Ishikawa (cell line): ENCODE data around the gene SYCN.

ENCODE experiments used
- CREB1 ChIP-seq: IDR thresholded peaks from 2 replicates; pipeline ENCODE4 v1.6.1; 2012; ENCODE audit warnings: low read depth
- NFIC ChIP-seq: IDR thresholded peaks from 2 replicates; pipeline ENCODE4 v1.6.1; 2012
- RAD21 ChIP-seq: IDR thresholded peaks from 2 replicates; pipeline ENCODE4 v1.6.1; 2012; ENCODE audit warnings: low read depth
- TCF12 ChIP-seq: IDR thresholded peaks from 2 replicates; pipeline ENCODE4 v1.6.1; 2012; ENCODE audit warnings: low read depth
- TEAD4 ChIP-seq: IDR thresholded peaks from 2 replicates; pipeline ENCODE4 v1.6.1; 2012
- TF ChIP-seq, protein P1 (sequence below): IDR thresholded peaks from 2 replicates; pipeline ENCODE4 v1.6.1; 2012
- TF ChIP-seq, protein P2 (sequence below): IDR thresholded peaks from 2 replicates; pipeline ENCODE4 v1.6.1; 2012; ENCODE audit warnings: low read depth, mild to moderate bottlenecking
- TF ChIP-seq, protein P3 (sequence below): IDR thresholded peaks from 2 replicates; pipeline ENCODE4 v1.6.1; 2012

DNA sequence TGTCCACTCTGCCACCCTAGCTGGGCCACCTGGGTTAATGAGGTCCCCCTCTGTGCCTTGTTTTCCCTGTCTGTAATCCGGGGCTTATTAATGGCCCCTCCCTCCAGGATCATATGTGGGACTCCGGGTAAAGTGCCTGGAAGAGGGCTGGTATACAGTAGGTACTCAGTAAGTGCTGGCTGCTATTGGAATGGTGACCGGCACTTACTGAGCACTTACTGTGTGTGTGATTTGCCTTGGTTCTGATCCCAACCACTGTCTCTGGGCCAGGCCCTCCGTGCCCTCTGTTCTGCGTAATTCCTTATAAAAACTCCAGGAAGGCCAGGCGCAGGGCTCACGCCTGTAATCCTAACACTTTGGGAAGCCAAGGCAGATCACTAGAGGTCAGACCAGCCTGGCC lies 38.2 kb downstream of the SYCN start:
- TF ChIP-seq TEAD4 (no peak), NFIC (no peak), TCF12 (no peak), RAD21 (no peak), CREB1 (no peak)
- TF ChIP-seq, protein P1, sequence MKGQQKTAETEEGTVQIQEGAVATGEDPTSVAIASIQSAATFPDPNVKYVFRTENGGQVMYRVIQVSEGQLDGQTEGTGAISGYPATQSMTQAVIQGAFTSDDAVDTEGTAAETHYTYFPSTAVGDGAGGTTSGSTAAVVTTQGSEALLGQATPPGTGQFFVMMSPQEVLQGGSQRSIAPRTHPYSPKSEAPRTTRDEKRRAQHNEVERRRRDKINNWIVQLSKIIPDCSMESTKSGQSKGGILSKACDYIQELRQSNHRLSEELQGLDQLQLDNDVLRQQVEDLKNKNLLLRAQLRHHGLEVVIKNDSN, result no peak
- TF ChIP-seq, protein P2, sequence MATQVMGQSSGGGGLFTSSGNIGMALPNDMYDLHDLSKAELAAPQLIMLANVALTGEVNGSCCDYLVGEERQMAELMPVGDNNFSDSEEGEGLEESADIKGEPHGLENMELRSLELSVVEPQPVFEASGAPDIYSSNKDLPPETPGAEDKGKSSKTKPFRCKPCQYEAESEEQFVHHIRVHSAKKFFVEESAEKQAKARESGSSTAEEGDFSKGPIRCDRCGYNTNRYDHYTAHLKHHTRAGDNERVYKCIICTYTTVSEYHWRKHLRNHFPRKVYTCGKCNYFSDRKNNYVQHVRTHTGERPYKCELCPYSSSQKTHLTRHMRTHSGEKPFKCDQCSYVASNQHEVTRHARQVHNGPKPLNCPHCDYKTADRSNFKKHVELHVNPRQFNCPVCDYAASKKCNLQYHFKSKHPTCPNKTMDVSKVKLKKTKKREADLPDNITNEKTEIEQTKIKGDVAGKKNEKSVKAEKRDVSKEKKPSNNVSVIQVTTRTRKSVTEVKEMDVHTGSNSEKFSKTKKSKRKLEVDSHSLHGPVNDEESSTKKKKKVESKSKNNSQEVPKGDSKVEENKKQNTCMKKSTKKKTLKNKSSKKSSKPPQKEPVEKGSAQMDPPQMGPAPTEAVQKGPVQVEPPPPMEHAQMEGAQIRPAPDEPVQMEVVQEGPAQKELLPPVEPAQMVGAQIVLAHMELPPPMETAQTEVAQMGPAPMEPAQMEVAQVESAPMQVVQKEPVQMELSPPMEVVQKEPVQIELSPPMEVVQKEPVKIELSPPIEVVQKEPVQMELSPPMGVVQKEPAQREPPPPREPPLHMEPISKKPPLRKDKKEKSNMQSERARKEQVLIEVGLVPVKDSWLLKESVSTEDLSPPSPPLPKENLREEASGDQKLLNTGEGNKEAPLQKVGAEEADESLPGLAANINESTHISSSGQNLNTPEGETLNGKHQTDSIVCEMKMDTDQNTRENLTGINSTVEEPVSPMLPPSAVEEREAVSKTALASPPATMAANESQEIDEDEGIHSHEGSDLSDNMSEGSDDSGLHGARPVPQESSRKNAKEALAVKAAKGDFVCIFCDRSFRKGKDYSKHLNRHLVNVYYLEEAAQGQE, result no peak
- TF ChIP-seq, protein P3, sequence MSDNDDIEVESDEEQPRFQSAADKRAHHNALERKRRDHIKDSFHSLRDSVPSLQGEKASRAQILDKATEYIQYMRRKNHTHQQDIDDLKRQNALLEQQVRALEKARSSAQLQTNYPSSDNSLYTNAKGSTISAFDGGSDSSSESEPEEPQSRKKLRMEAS, result no peak
